Muscle layer of colon (tissue), 2 donors: ENCODE measurements around the gene MYCN.
"Not testable (repeated sequence)": the region's sequence is repeated elsewhere in the genome, so short reads cannot be mapped to it uniquely, and the experiment has no call there.

Experiments used
- H3K27ac ChIP-seq: one replicate; pipeline ENCODE4 v1.7.0; 2013; ENCODE audit warnings: low read depth, mild to moderate bottlenecking, low read length, moderate library complexity
- H3K27me3 ChIP-seq, 2 donors: one replicate each; pipeline ENCODE4 v1.7.0; 2013; ENCODE audit warnings: low read length in 2 of 2, mild to moderate bottlenecking in 2 of 2; ENCODE audit not compliant: insufficient read depth in 2 of 2, control insufficient read depth in 1 of 2
- H3K36me3 ChIP-seq: one replicate; pipeline ENCODE4 v1.7.0; 2013; ENCODE audit warnings: mild to moderate bottlenecking, low read length; ENCODE audit not compliant: insufficient read depth
- H3K4me1 ChIP-seq: one replicate; pipeline ENCODE4 v1.7.0; 2013; ENCODE audit warnings: mild to moderate bottlenecking, low read length; ENCODE audit not compliant: insufficient read depth
- H3K4me3 ChIP-seq, 2 donors: one replicate each; pipeline ENCODE4 v1.7.0; 2013; ENCODE audit warnings: low read length in 2 of 2, low read depth in 1 of 2, mild to moderate bottlenecking in 1 of 2, moderate library complexity in 1 of 2
- H3K9ac ChIP-seq: one replicate; pipeline ENCODE4 v1.7.0; 2013; ENCODE audit warnings: low read length
- H3K9me3 ChIP-seq: one replicate; pipeline ENCODE4 v1.7.0; 2013; ENCODE audit warnings: mild to moderate bottlenecking, low read length
- donor health status: abdominal sarcoma.
- donor health status: Adenocarcinoma of cecum.

The MYCN gene

DNA sequence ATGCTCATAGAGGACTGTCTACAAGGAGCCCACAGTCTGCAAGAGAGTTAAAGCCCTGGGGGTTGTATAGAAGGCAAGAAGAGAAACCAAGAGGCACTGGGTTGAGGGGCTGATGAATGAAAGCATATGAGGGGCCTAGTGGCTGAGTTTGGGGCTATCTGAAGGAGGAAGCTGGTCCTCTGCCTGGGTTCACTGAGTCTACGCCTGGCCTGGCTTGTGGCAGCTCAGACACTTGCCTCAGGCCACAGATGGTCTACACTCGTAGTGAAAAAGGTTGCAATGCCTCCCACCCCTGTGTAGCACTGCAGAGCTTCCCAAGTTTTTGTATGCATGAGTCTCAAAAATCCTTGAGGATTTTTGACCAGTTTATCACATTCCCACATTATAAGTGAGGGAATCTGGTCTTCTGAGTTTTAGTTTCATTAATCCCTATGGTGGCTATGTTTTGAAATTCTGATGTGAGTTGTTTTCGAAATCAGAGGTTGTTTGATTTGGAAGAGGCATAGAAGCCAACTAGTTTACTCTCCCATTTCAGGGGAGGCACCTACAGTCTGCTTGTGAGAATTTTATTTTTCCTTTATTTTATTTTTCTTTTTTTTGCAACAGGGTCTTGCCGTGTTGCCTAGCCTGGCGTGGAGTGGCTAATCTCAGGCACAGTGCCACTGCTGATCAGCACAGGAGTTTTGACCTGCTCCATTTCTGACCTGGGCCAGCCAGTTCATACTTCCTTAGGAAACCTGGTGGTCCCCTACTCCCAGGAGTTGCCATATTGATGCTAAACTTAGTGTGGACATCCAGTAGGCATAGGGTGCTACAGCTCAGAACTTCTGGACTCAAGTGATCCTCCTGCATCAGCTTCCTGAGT lies 10.0 kb downstream of the MYCN start:
- no peaks in the 10 kb centered on the region for H3K9me3 ChIP-seq
- H3K4me1 ChIP-seq: no peaks in the 10 kb centered on the region
- H3K27ac ChIP-seq: no peak overlapping the region
- H3K36me3 ChIP-seq: no peaks in the 10 kb centered on the region
- H3K27me3 ChIP-seq: no peaks in the 10 kb centered on the region
- no peak overlapping the region for H3K9ac ChIP-seq
- H3K4me3 ChIP-seq: no peak overlapping the region

GRCh38 chr2:15951936-15952335 lies 11.6 kb downstream of the MYCN start:
- not testable (repeated sequence) for H3K36me3 ChIP-seq, H3K27ac ChIP-seq, H3K9me3 ChIP-seq, H3K9ac ChIP-seq, H3K4me1 ChIP-seq, H3K27me3 ChIP-seq, H3K4me3 ChIP-seq

GRCh38 chr2:15952451-15953146 lies 12.2 kb downstream of the MYCN start:
- Histone ChIP-seq H3K36me3 (no peaks in the 10 kb centered on the region), H3K27me3 (no peaks in the 10 kb centered on the region), H3K4me3 (no peak overlapping the region), H3K9me3 (no peaks in the 10 kb centered on the region), H3K27ac (no peak overlapping the region), H3K9ac (no peak overlapping the region), H3K4me1 (no peaks in the 10 kb centered on the region)

- Histone ChIP-seq H3K27me3 (no peaks in the 10 kb centered on the region), H3K9me3 (no peaks in the 10 kb centered on the region), H3K36me3 (no peaks in the 10 kb centered on the region), H3K9ac (no peak overlapping the region), H3K4me3 (no peak overlapping the region), H3K4me1 (no peaks in the 10 kb centered on the region), H3K27ac (no peak overlapping the region)
Measured at GRCh38 chr2:15953147-15953630, 12.8 kb downstream of the MYCN start.

- no peaks in the 10 kb centered on the region for H3K9me3 ChIP-seq
- H3K9ac ChIP-seq: no peak overlapping the region
- no peak overlapping the region for H3K27ac ChIP-seq
- no peak overlapping the region for H3K4me3 ChIP-seq
- no peaks in the 10 kb centered on the region for H3K27me3 ChIP-seq
- no peaks in the 10 kb centered on the region for H3K36me3 ChIP-seq
- H3K4me1 ChIP-seq: no peaks in the 10 kb centered on the region
Measured at GRCh38 chr2:15953891-15954680, 13.7 kb downstream of the MYCN start.

DNA sequence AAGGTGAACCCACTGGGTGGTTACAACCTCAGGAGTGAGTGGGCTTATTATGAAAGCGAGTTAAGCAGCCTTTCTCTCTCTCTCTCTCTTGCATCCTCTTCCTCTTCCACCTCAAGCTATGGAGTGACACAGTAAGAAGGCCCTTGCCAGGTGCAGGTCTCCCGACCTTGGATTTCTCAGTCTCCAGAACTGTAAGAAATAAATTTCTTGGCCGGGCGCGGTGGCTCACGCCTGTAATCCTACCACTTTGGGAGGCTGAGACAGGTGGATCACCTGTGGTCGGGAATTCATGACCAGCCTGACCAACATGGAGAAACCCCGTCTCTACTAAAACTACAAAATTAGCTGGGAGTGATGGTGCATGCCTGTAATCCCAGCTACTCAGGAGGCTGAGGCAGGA lies 14.4 kb downstream of the MYCN start:
- H3K27ac ChIP-seq: no peak overlapping the region
- no peaks in the 10 kb centered on the region for H3K9me3 ChIP-seq
- no peaks in the 10 kb centered on the region for H3K27me3 ChIP-seq
- no peak overlapping the region for H3K9ac ChIP-seq
- H3K36me3 ChIP-seq: no peaks in the 10 kb centered on the region
- H3K4me1 ChIP-seq: no peaks in the 10 kb centered on the region
- H3K4me3 ChIP-seq: no peak overlapping the region

- Histone ChIP-seq H3K4me3 (no peak overlapping the region), H3K9ac (no peak overlapping the region), H3K9me3 (no peaks in the 10 kb centered on the region), H3K27me3 (no peaks in the 10 kb centered on the region), H3K4me1 (no peaks in the 10 kb centered on the region), H3K36me3 (no peaks in the 10 kb centered on the region), H3K27ac (no peak overlapping the region)
Measured at GRCh38 chr2:15955232-15955988, 15.1 kb downstream of the MYCN start.

DNA sequence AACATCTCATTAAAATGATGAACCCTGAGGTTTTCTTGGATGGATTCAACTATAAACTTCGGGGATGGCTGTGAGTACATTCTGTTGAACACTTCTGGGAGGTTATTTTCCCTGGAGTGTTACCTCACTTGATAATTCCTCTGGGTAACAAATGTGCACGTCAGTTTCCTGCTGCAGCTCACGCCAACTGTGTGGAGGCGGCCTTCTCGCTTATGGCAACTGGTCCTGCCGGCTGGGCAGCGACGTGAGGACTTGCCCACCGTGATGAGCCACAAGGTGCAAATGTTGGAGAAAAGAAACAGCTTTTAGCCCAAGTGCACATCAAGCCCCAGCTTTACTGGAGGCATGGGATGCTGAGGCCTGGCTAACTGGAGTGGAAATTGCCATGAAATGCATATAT lies 15.9 kb downstream of the MYCN start:
- no peak overlapping the region for H3K27ac ChIP-seq
- no peak overlapping the region for H3K4me3 ChIP-seq
- no peaks in the 10 kb centered on the region for H3K36me3 ChIP-seq
- H3K9me3 ChIP-seq: no peaks in the 10 kb centered on the region
- H3K4me1 ChIP-seq: no peaks in the 10 kb centered on the region
- no peaks in the 10 kb centered on the region for H3K27me3 ChIP-seq
- no peak overlapping the region for H3K9ac ChIP-seq

DNA sequence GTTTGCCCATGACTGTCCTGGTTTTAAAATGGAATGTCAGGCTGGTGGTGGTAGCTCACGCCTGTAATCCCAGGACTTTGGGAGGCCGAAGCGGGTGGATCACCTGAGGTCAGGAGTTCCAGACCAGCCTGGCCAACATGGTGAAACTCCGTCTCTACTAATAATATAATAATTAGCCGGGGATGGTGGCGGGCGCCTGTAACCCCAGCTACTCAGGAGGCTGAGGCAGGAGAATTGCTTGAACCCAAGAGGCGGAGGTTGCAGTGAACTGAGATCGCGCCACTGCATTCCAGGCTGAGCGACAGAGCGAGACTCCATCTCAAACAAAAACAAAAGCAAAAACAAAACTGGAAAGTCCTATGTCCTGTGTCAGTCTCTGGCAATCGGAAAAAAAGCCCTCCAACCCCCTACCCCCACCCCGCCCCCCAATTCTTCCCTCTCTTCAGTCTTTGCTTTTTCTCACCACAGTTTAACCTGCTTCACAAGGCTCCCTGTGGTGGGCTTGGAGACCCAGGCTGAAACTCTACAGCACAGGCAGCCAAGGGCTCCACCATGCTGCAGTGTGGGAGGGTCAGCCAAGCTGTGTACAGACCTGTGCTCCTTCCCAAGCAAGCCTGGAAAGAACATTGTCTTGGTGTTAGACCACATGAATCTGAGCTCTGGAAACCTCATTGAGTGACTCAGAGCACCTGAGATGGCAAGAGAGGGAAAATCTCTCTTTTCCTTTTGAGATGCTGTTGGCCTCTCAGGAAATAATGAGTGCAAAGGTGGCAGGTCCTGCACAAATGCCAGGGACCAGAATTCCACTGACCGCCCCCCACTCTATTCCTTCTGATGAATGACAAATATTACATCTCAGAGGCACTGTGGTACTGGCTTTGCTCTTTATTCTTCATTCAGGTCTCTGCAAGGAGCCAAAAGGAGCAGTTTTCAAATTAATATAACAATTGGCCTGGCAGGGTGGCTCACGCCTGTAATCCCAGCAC lies 16.7 kb downstream of the MYCN start:
- no peaks in the 10 kb centered on the region for H3K36me3 ChIP-seq
- H3K9ac ChIP-seq: no peak overlapping the region
- H3K4me1 ChIP-seq: no peaks in the 10 kb centered on the region
- no peak overlapping the region for H3K4me3 ChIP-seq
- H3K27ac ChIP-seq: no peak overlapping the region
- no peaks in the 10 kb centered on the region for H3K27me3 ChIP-seq
- no peaks in the 10 kb centered on the region for H3K9me3 ChIP-seq
